ENCODE data around the gene ZNF787.

GRCh38 chr19:56123266-56123891, 2.3 kb upstream of the ZNF787 start:
- TF ChIP-seq POLR2A (IDR thresholded peaks at IDR 0.05; ENCODE audit: low read length) (no peak), SMC3 (IDR thresholded peaks at IDR 0.05) (no peak), MYC (IDR thresholded peaks at IDR 0.05; ENCODE audit: borderline replicate concordance, low read length) (no peak), ESRRA (IDR thresholded peaks at IDR 0.05; ENCODE audit: borderline replicate concordance, low read length) (no peak), RNF2 (IDR thresholded peaks at IDR 0.05; ENCODE audit: borderline replicate concordance, low read depth) (no peak), ELK1 (IDR thresholded peaks at IDR 0.05; ENCODE audit: low read depth, low read length) (no peak), MAZ (IDR thresholded peaks at IDR 0.05; ENCODE audit: borderline replicate concordance, low read depth, low read length) (no peak), BHLHE40 (IDR thresholded peaks at IDR 0.05; ENCODE audit: low read depth, low read length) (no peak), NPAS2 (CRISPR knock-in tag; IDR thresholded peaks at IDR 0.05; ENCODE audit: borderline replicate concordance) (no peak), CBX2 (IDR thresholded peaks at IDR 0.05; ENCODE audit: borderline replicate concordance, low read depth) (no peak)
- TF ChIP-seq, protein P1, sequence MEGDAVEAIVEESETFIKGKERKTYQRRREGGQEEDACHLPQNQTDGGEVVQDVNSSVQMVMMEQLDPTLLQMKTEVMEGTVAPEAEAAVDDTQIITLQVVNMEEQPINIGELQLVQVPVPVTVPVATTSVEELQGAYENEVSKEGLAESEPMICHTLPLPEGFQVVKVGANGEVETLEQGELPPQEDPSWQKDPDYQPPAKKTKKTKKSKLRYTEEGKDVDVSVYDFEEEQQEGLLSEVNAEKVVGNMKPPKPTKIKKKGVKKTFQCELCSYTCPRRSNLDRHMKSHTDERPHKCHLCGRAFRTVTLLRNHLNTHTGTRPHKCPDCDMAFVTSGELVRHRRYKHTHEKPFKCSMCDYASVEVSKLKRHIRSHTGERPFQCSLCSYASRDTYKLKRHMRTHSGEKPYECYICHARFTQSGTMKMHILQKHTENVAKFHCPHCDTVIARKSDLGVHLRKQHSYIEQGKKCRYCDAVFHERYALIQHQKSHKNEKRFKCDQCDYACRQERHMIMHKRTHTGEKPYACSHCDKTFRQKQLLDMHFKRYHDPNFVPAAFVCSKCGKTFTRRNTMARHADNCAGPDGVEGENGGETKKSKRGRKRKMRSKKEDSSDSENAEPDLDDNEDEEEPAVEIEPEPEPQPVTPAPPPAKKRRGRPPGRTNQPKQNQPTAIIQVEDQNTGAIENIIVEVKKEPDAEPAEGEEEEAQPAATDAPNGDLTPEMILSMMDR (IDR thresholded peaks at IDR 0.05), result no peak
- TF ChIP-seq, protein P2, sequence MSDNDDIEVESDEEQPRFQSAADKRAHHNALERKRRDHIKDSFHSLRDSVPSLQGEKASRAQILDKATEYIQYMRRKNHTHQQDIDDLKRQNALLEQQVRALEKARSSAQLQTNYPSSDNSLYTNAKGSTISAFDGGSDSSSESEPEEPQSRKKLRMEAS (IDR thresholded peaks at IDR 0.05), result no peak

Measured in A549 (cell line).